OCI-LY7 (cell line): ENCODE data around the gene ABHD1. TPM values are rescaled to one million over a fixed set of nuclear protein-coding genes. Genes with fewer than 3 reads are reported as not detected.
A peak's percentile ranks its signal among the peaks of the same experiment; 100 is the strongest.
"Not testable (repeated sequence)": the region's sequence is repeated elsewhere in the genome, so short reads cannot be mapped to it uniquely, and the experiment has no call there.

Experiments used
- Bru-seq: library from RNA; stranded (reverse); fragments of 400-500 nt; gene quantifications from one replicate; lab custom pipeline; 2021; lab: Mats Ljungman, UMichigan
- BruChase-seq, 2 experiments: library from RNA; stranded (reverse); fragments of 400-500 nt; gene quantifications; one replicate each; lab custom pipeline; 2021; lab: Mats Ljungman, UMichigan
- BruUV-seq: library from RNA; stranded (reverse); fragments of 400-500 nt; replicated peaks from 2 replicates; lab custom pipeline; 2021; lab: Mats Ljungman, UMichigan
- CTCF ChIA-PET: fragments of 300-600 bp; sonication (Branson Sonifier 250); formaldehyde crosslinking; loops from one replicate; lab custom pipeline; 2022; ENCODE audit warnings: antibody characterized with exemption; ENCODE audit not compliant: unreplicated experiment; lab: Charles Lee
- POLR2A ChIA-PET: fragments of 300-600 bp; sonication (Branson Sonifier 250); formaldehyde crosslinking; loops from one replicate; lab custom pipeline; 2022; ENCODE audit warnings: antibody characterized with exemption; lab: Charles Lee
- DNase-seq: peaks from one replicate; pipeline ENCODE4 v3.0.0-alpha.2; 2015; ENCODE audit warnings: low spot score
- H2AFZ ChIP-seq: fragments of 200-600 bp; sonication (generic), shearing (Covaris generic); 2 replicates; pipeline ENCODE4 v1.6.1; 2014; ENCODE audit warnings: mild to moderate bottlenecking, antibody characterized with exemption, low read length, moderate library complexity
- H3K27ac ChIP-seq: fragments of 200-600 bp; sonication (generic); 2 replicates; pipeline ENCODE4 v1.5.1; 2014; ENCODE audit warnings: mixed run types, low read depth, mild to moderate bottlenecking, moderate library complexity, low read length, inconsistent platforms; ENCODE audit not compliant: poor library complexity, severe bottlenecking
- H3K36me3 ChIP-seq: fragments of 200-600 bp; sonication (generic); 2 replicates; pipeline ENCODE4 v1.6.1; 2014; ENCODE audit warnings: mild to moderate bottlenecking, antibody characterized with exemption, low read length, moderate library complexity, mixed read lengths; ENCODE audit not compliant: insufficient read depth
- H3K4me1 ChIP-seq: fragments of 200-600 bp; sonication (generic); 2 replicates; pipeline ENCODE4 v1.5.1; 2014; ENCODE audit warnings: mild to moderate bottlenecking, low read length; ENCODE audit not compliant: insufficient read depth, poor library complexity, severe bottlenecking
- H3K4me2 ChIP-seq: fragments of 200-600 bp; sonication (generic); 2 replicates; pipeline ENCODE4 v1.6.1; 2014; ENCODE audit warnings: mild to moderate bottlenecking, low read length
- H3K4me3 ChIP-seq: fragments of 200-600 bp; sonication (generic); 2 replicates; pipeline ENCODE4 v1.5.1; 2014; ENCODE audit warnings: mild to moderate bottlenecking, low read depth, low read length; ENCODE audit not compliant: poor library complexity, severe bottlenecking
- H3K79me2 ChIP-seq: fragments of 200-600 bp; sonication (generic); 2 replicates; pipeline ENCODE4 v1.6.1; 2016; ENCODE audit warnings: low read depth, mild to moderate bottlenecking, low read length, moderate library complexity, mixed read lengths; ENCODE audit not compliant: insufficient read depth
- H3K9me2 ChIP-seq: fragments of 200-600 bp; sonication (generic); 2 replicates; pipeline ENCODE4 v1.6.1; 2016; ENCODE audit warnings: mild to moderate bottlenecking, low read length, mixed read lengths; ENCODE audit not compliant: insufficient read depth
- H3K9me3 ChIP-seq: fragments of 200-600 bp; sonication (generic); 2 replicates; pipeline ENCODE4 v1.6.1; 2014; ENCODE audit warnings: mild to moderate bottlenecking, mixed run types, low read length, mixed read lengths
- H4K20me1 ChIP-seq: fragments of 200-600 bp; sonication (generic); 2 replicates; pipeline ENCODE4 v1.6.1; 2014; ENCODE audit warnings: mild to moderate bottlenecking, antibody characterized with exemption, low read length, moderate library complexity, mixed read lengths; ENCODE audit not compliant: insufficient read depth
- EZH2phosphoT487 ChIP-seq: fragments of 200-600 bp; sonication (generic); IDR thresholded peaks from 2 replicates; pipeline ENCODE4 v1.6.1; 2018; ENCODE audit warnings: low read depth, borderline replicate concordance, mild to moderate bottlenecking, mixed run types, antibody characterized with exemption, low read length, moderate library complexity, mixed read lengths
- intact Hi-C: fragments of 100-400 bp; cut with micrococcal nuclease; formaldehyde crosslinking; loops from one replicate; pipeline ENCODE4 v1.10.0; 2022; ENCODE audit not compliant: unreplicated experiment
- long read RNA-seq: library from polyadenylated mRNA; stranded (forward); transcript quantifications from one replicate; pipeline ENCODE4 v2.0.0, GENCODE V29; 2022
- total RNA-seq, 2 experiments: library from RNA; depleted of rRNA in 1 of 2; stranded (reverse); fragments of >200 nt in 1 of 2; shearing (Covaris generic) in 1 of 2; gene quantifications; 2 replicates each; pipeline ENCODE4 v1.2.3, GENCODE V29; 2014 to 2022
- TF ChIP-seq, protein P1 (sequence below): fragments of 200-600 bp; sonication (generic); conservative IDR thresholded peaks from 2 replicates; pipeline ENCODE4 v1.5.1; 2014; ENCODE audit warnings: mild to moderate bottlenecking, antibody characterized with exemption, low read length, moderate library complexity, mixed read lengths

ABHD1 gene
- not detected in 2 replicates for total RNA-seq (2014; rRNA removed; shearing (Covaris generic))
- not detected in 2 replicates for total RNA-seq (2022)
- not detected for Bru-seq, nascent RNA
- percentile 15 among the genes with signal in this experiment for BruChase-seq, experiment 1, labeled RNA remaining after a 6-hour chase
- BruChase-seq, experiment 2, labeled RNA remaining after a 2-hour chase = not detected
- long read RNA-seq = 0 reads

- H3K4me2 ChIP-seq = peak within 1 kb of the TSS; percentile 53; the same call in 1 of the 2 replicates
- no peak within 1 kb of the TSS for H2AFZ ChIP-seq
- DNase-seq = peak; percentile 24
- H3K4me3 ChIP-seq = peak within 1 kb of the TSS; percentile 26
- no peaks in the 10 kb centered on the region for H4K20me1 ChIP-seq
- POLR2A ChIA-PET = interaction anchor here (0.6 to 1.1 kb wide), 3 partner anchors 20 to 52 kb away, joined by 3 read pairs; no protein-coding TSS in a partner anchor
- H3K79me2 ChIP-seq = no peaks in the 10 kb centered on the region
- CTCF ChIA-PET = no interaction called here
- H3K4me1 ChIP-seq = no peaks in the 10 kb centered on the region
- no peaks in the 10 kb centered on the region for H3K9me2 ChIP-seq
- H3K9me3 ChIP-seq = no peaks in the 10 kb centered on the region
- H3K36me3 ChIP-seq = peaks cover 6% of the 10 kb centered on the region; the same call in 1 of the 2 replicates
- no TSS peak for BruUV-seq
- TF ChIP-seq, protein P1, sequence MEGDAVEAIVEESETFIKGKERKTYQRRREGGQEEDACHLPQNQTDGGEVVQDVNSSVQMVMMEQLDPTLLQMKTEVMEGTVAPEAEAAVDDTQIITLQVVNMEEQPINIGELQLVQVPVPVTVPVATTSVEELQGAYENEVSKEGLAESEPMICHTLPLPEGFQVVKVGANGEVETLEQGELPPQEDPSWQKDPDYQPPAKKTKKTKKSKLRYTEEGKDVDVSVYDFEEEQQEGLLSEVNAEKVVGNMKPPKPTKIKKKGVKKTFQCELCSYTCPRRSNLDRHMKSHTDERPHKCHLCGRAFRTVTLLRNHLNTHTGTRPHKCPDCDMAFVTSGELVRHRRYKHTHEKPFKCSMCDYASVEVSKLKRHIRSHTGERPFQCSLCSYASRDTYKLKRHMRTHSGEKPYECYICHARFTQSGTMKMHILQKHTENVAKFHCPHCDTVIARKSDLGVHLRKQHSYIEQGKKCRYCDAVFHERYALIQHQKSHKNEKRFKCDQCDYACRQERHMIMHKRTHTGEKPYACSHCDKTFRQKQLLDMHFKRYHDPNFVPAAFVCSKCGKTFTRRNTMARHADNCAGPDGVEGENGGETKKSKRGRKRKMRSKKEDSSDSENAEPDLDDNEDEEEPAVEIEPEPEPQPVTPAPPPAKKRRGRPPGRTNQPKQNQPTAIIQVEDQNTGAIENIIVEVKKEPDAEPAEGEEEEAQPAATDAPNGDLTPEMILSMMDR = no peak
- no peak for TF ChIP-seq EZH2phosphoT487
- H3K27ac ChIP-seq = no peak within 1 kb of the TSS
- intact Hi-C loops = no loop called here
These were observed at the start of gene ABHD1 for GRCh38 chr2:27123302-27124150. ABHD1 (plus strand) TSS chr2:27123815; CDS start chr2:27123949, 134 bp downstream.

DNA sequence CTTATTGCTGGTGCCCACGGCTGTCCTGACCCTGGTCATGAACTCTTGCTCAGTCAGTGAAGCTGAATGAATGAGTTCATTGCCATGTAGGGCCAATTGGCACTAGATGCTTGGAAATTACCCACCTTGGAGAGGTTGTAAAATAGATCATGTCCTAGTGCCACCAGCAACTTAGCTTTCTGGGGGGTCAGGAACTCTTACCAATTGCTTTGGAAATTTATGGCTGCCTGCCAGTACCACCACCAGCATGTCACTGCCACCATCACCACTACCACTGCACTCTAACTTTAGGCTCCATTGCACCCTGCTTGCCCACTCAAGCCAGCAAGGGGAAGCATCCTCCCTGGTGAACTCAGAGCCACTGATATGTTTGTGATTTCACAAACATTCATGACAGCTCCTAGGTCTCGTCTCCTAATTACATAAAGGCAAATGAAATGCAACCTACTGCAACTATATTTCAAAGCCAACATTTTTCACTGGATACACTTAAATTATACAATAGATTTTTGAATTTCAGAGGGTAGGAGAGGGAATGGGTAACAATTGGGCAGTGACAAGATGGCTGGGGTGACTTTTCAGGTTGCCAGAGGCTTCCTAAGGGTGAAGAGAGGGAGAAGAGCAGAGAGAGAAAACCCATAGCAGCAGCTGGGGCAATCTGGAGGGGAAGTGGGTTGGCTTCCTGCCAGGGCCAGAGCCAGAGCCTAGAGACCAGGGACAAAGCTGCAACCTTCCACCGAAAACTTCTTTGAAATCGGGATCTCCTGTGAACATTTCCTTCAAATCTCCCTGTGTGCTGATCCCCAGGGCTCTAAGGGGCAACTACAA is 48.7 kb upstream of the ABHD1 start:
- peak; percentile 81 for DNase-seq
- POLR2A ChIA-PET = interaction anchor here (0.6 to 3.8 kb wide), 5 partner anchors 12 to 356 kb away, joined by 3 to 18 read pairs (median 3); partner anchors contain the start of genes AGBL5 and KHK
- H3K27ac ChIP-seq = peak overlapping the region; percentile 81
- peaks cover 68% of the 10 kb centered on the region for H3K4me1 ChIP-seq
- H3K4me2 ChIP-seq = peak overlapping the region; percentile 70
- 0 out of 2 replicates have a peak, but pooled peaks cover 1% of the 10 kb centered on the region for H4K20me1 ChIP-seq
- TF ChIP-seq, protein P1 = no peak
- TF ChIP-seq EZH2phosphoT487 = no peak
- H3K79me2 ChIP-seq = peaks cover 15% of the 10 kb centered on the region
- no peaks in the 10 kb centered on the region for H3K9me2 ChIP-seq
- H3K9me3 ChIP-seq = no peaks in the 10 kb centered on the region
- peak overlapping the region; percentile 33 for H3K4me3 ChIP-seq
- H2AFZ ChIP-seq = peak overlapping the region; percentile 79
- no TSS peak for BruUV-seq
- intact Hi-C loops = no loop called here
- CTCF ChIA-PET = no interaction called here
- H3K36me3 ChIP-seq = peaks cover 6% of the 10 kb centered on the region; the same call in 1 of the 2 replicates

- CTCF ChIA-PET, DNase-seq, H3K36me3 ChIP-seq, H4K20me1 ChIP-seq, intact Hi-C loops, H3K9me3 ChIP-seq, BruUV-seq, H3K79me2 ChIP-seq, H3K9me2 ChIP-seq: not testable (repeated sequence)
- peak overlapping the region; percentile 79 for H2AFZ ChIP-seq
- H3K4me2 ChIP-seq = peak overlapping the region; percentile 70
- H3K27ac ChIP-seq = peak overlapping the region; percentile 81
- peaks cover 68% of the 10 kb centered on the region for H3K4me1 ChIP-seq
- POLR2A ChIA-PET = interaction anchor here (0.6 to 3.8 kb wide), 2 partner anchors 25 to 355 kb away, joined by 3 to 18 read pairs; partner anchors contain the start of gene AGBL5
- H3K4me3 ChIP-seq = peak overlapping the region; percentile 33
These were observed 48.1 kb upstream of the ABHD1 start for GRCh38 chr2:27075566-27075871.
